GM12878 (cell line): ENCODE measurements around the gene SERPINI1. TPM values are rescaled to one million over a fixed set of nuclear protein-coding genes. Genes with fewer than 3 reads are reported as not detected.

ENCODE experiments used
- BACH1 ChIP-seq: fragments of 450-650 bp; IDR thresholded peaks from 2 replicates; pipeline ENCODE4 v1.6.1; 2017; ENCODE audit warnings: mild to moderate bottlenecking, borderline replicate concordance
- CEBPB ChIP-seq, 2 experiments: fragments of 150-350 bp in 1 of 2; IDR thresholded peaks; 2 replicates each; pipeline ENCODE4 v1.6.1; 2012 to 2014; ENCODE audit warnings: low read depth in 2 of 2, low read length in 2 of 2, borderline replicate concordance in 1 of 2, inconsistent platforms in 1 of 2
- CUX1 ChIP-seq: IDR thresholded peaks from 2 replicates; pipeline ENCODE4 v1.6.1; 2012; ENCODE audit warnings: improper control_type of control experiment, low read depth, low read length; ENCODE audit not compliant: insufficient replicate concordance
- LARP7 ChIP-seq: fragments of 450-650 bp; IDR thresholded peaks from 2 replicates; pipeline ENCODE4 v1.6.1; 2017; ENCODE audit warnings: mild to moderate bottlenecking
- NFXL1 ChIP-seq: fragments of 450-650 bp; IDR thresholded peaks from 2 replicates; pipeline ENCODE4 v1.6.1; 2017; ENCODE audit warnings: antibody characterized with exemption, mild to moderate bottlenecking, borderline replicate concordance
- NFYA ChIP-seq: IDR thresholded peaks from 2 replicates; pipeline ENCODE4 v1.6.1; 2011; ENCODE audit warnings: low read depth, mild to moderate bottlenecking, low read length, improper control_type of control experiment, borderline replicate concordance
- NRF1 ChIP-seq: conservative IDR thresholded peaks from 2 replicates; pipeline ENCODE4 v1.6.1; 2011; ENCODE audit warnings: mild to moderate bottlenecking, low read depth, low read length, improper control_type of control experiment
- RELA ChIP-seq: fragments of 450-650 bp; IDR thresholded peaks from 2 replicates; pipeline ENCODE4 v1.8.0; 2014; ENCODE audit warnings: borderline replicate concordance; ENCODE audit not compliant: partially characterized antibody
- RELB ChIP-seq: fragments of 450-650 bp; IDR thresholded peaks from 2 replicates; pipeline ENCODE4 v1.6.1; 2017; ENCODE audit warnings: low read depth, mild to moderate bottlenecking, moderate library complexity
- SMARCA5 ChIP-seq: fragments of 450-650 bp; IDR thresholded peaks from 2 replicates; pipeline ENCODE4 v1.6.1; 2017; ENCODE audit warnings: mild to moderate bottlenecking
- TBL1XR1 ChIP-seq: IDR thresholded peaks from 2 replicates; pipeline ENCODE4 v1.6.1; 2012; ENCODE audit warnings: low read depth, low read length, improper control_type of control experiment
- ZBTB40 ChIP-seq: fragments of 450-650 bp; IDR thresholded peaks from 2 replicates; pipeline ENCODE4 v1.6.1; 2016; ENCODE audit warnings: mild to moderate bottlenecking, moderate library complexity, borderline replicate concordance
- ZNF687 ChIP-seq: fragments of 450-650 bp; IDR thresholded peaks from 2 replicates; pipeline ENCODE4 v1.6.1; 2017; ENCODE audit warnings: mild to moderate bottlenecking, moderate library complexity
- polyA plus RNA-seq, 11 experiments: library from polyadenylated mRNA; depleted of rRNA in 4 of 11; unstranded in 6 of 11; stranded (reverse) in 5 of 11; fragments of >200 nt; fragmentation: Nextera tagmentation in 4 of 11; fragmentation: Illumina TruSeq in 1 of 11; extraction: Ambion mirVana in 4 of 11; extraction: Trizol in 1 of 11; gene quantifications; 1 replicate in 1 of 11; 2 replicates in 10 of 11; pipeline versions ENCODE4 v1.2.1 to v1.2.3, GENCODE V29; 2011 to 2016; ENCODE audit warnings: inconsistent platforms in 2 of 11, missing spikeins in 2 of 11, low read depth in 1 of 11
- total RNA-seq, 4 experiments: library from RNA; depleted of rRNA in 3 of 4; stranded (reverse); fragments of >200 nt in 3 of 4; fragmentation: Illumina TruSeq in 1 of 4; extraction: Trizol in 1 of 4; gene quantifications; 2 replicates each; pipeline versions ENCODE4 v1.2.1 to v1.2.3, GENCODE V29; 2013 to 2021

SERPINI1 gene
- total and polyA plus RNA-seq, 10 of the 15 experiments (the other 5 are each of a cell fraction or from before 2014, with no cell fraction given): 1.5 to 7.6 (median 3.6) TPM

GRCh38 chr3:167735233-167736138 lies at the start of gene SERPINI1 (continued):
- TF ChIP-seq ZNF687: no peak
- no peak for TF ChIP-seq CEBPB (IDR thresholded peaks at IDR 0.05; ENCODE audit: borderline replicate concordance in 1 of 2, low read depth in 2 of 2, low read length in 2 of 2)
- peak; percentile 75 for TF ChIP-seq LARP7
- no peak for TF ChIP-seq CUX1
- TF ChIP-seq TBL1XR1: no peak
- no peak for TF ChIP-seq SMARCA5
- no peak for TF ChIP-seq NRF1
- TF ChIP-seq RELA: no peak
- no peak for TF ChIP-seq NFXL1
- no peak; the same call in 1 of the 2 replicates for TF ChIP-seq RELB
- TF ChIP-seq ZBTB40: no peak
- TF ChIP-seq BACH1: no peak; the same call in 1 of the 2 replicates
- no peak for TF ChIP-seq NFYA
